ACHN (cell line): Measurements from ENCODE around the gene STK32C.

Experiments used
- DNase-seq: peaks from one replicate; pipeline ENCODE4 v3.0.0-alpha.2; 2015
- in situ Hi-C: cut with HindIII; loops from 2 replicates; pipeline ENCODE4 v1.10.0; 2017; ENCODE audit warnings: low sequenced_read_pairs, low pct_ligation_motif_present, low pct_unique_long_range_greater_than_20kb

Gene STK32C

GRCh38 chr10:132174237-132174636 lies 133.5 kb downstream of the STK32C start:
- in situ Hi-C loops, result no loop called here
- DNase-seq, result no peak

GRCh38 chr10:132173185-132173584 lies 134.6 kb downstream of the STK32C start:
- in situ Hi-C loops, result no loop called here
- DNase-seq, result no peak

- in situ Hi-C loops, result no loop called here
- no peak for DNase-seq
These were observed 135.4 kb downstream of the STK32C start for GRCh38 chr10:132172091-132173066.

- DNase-seq, result no peak
- in situ Hi-C loops, result no loop called here
These were observed 137.0 kb downstream of the STK32C start for GRCh38 chr10:132170561-132171361.

GRCh38 chr10:132169766-132170560 lies 137.8 kb downstream of the STK32C start:
- DNase-seq, result no peak
- in situ Hi-C loops, result no loop called here

GRCh38 chr10:132169031-132169765 lies 138.6 kb downstream of the STK32C start:
- no peak for DNase-seq
- in situ Hi-C loops, result no loop called here

- in situ Hi-C loops, result no loop called here
- no peak for DNase-seq
These were observed 139.1 kb downstream of the STK32C start for GRCh38 chr10:132168571-132169030.

GRCh38 chr10:132167976-132168375 lies 139.8 kb downstream of the STK32C start:
- no peak for DNase-seq
- in situ Hi-C loops, result no loop called here

- in situ Hi-C loops, result no loop called here
- no peak for DNase-seq
These were observed 140.6 kb downstream of the STK32C start for GRCh38 chr10:132167041-132167674.

GRCh38 chr10:132166216-132166950 lies 141.4 kb downstream of the STK32C start:
- DNase-seq, result no peak
- in situ Hi-C loops, result no loop called here

- DNase-seq, result no peak
- in situ Hi-C loops, result no loop called here
These were observed 142.3 kb downstream of the STK32C start for GRCh38 chr10:132165416-132165980.

GRCh38 chr10:132164761-132165278 lies 142.9 kb downstream of the STK32C start:
- DNase-seq, result no peak
- in situ Hi-C loops, result no loop called here

- DNase-seq, result no peak
- in situ Hi-C loops, result no loop called here
These were observed 143.8 kb downstream of the STK32C start for GRCh38 chr10:132163826-132164515.

GRCh38 chr10:132163278-132163765 lies 144.4 kb downstream of the STK32C start:
- peak; percentile 41 for DNase-seq
- in situ Hi-C loops, result no loop called here

GRCh38 chr10:132162590-132163277 lies 145.0 kb downstream of the STK32C start:
- no peak for DNase-seq
- in situ Hi-C loops, result no loop called here
